ENCODE results near the gene RPS19BP1.
A peak's percentile ranks its signal among the peaks of the same experiment; 100 is the strongest.

Gene RPS19BP1

GRCh38 chr22:39500101-39500500, 32.4 kb downstream of the RPS19BP1 start:
- peaks cover 25% of the 10 kb centered on the region for H3K4me1 Mint-ChIP-seq (ENCODE audit: low read depth)
- no peaks in the 10 kb centered on the region for H3K27me3 Mint-ChIP-seq
- H3K4me3 Mint-ChIP-seq, result no peak overlapping the region
- no peaks in the 10 kb centered on the region for H3K9me3 Mint-ChIP-seq
- peaks cover 23% of the 10 kb centered on the region for H3K36me3 Mint-ChIP-seq (ENCODE audit: low read depth)
- no peak overlapping the region for H3K27ac Mint-ChIP-seq

GRCh38 chr22:39498802-39499201, 33.7 kb downstream of the RPS19BP1 start:
- H3K27ac Mint-ChIP-seq, result no peak overlapping the region
- peaks cover 14% of the 10 kb centered on the region for H3K36me3 Mint-ChIP-seq (ENCODE audit: low read depth)
- no peak overlapping the region for H3K4me3 Mint-ChIP-seq
- no peaks in the 10 kb centered on the region for H3K9me3 Mint-ChIP-seq
- H3K4me1 Mint-ChIP-seq (ENCODE audit: low read depth), result peaks cover 16% of the 10 kb centered on the region
- no peaks in the 10 kb centered on the region for H3K27me3 Mint-ChIP-seq

GRCh38 chr22:39498368-39498767, 34.2 kb downstream of the RPS19BP1 start:
- Mint-ChIP-seq H3K27ac (no peak overlapping the region), H3K9me3 (no peaks in the 10 kb centered on the region), H3K27me3 (no peaks in the 10 kb centered on the region), H3K4me1 (ENCODE audit: low read depth) (peaks cover 11% of the 10 kb centered on the region), H3K4me3 (no peak overlapping the region), H3K36me3 (ENCODE audit: low read depth) (peaks cover 10% of the 10 kb centered on the region)

- H3K27ac Mint-ChIP-seq, result no peak overlapping the region
- peaks cover 8% of the 10 kb centered on the region for H3K4me1 Mint-ChIP-seq (ENCODE audit: low read depth)
- H3K36me3 Mint-ChIP-seq (ENCODE audit: low read depth), result peaks cover 4% of the 10 kb centered on the region
- H3K9me3 Mint-ChIP-seq, result no peaks in the 10 kb centered on the region
- no peaks in the 10 kb centered on the region for H3K27me3 Mint-ChIP-seq
- no peak overlapping the region for H3K4me3 Mint-ChIP-seq
Observed at GRCh38 chr22:39497429-39497828, 35.1 kb downstream of the RPS19BP1 start.

- H3K27ac Mint-ChIP-seq, result no peak overlapping the region
- no peak overlapping the region for H3K4me3 Mint-ChIP-seq
- no peaks in the 10 kb centered on the region for H3K36me3 Mint-ChIP-seq (ENCODE audit: low read depth)
- H3K9me3 Mint-ChIP-seq, result no peaks in the 10 kb centered on the region
- H3K4me1 Mint-ChIP-seq (ENCODE audit: low read depth), result peaks cover 3% of the 10 kb centered on the region
- H3K27me3 Mint-ChIP-seq, result no peaks in the 10 kb centered on the region
Observed at GRCh38 chr22:39496131-39496838, 36.3 kb downstream of the RPS19BP1 start.

- no peak overlapping the region for H3K27ac Mint-ChIP-seq
- H3K4me1 Mint-ChIP-seq (ENCODE audit: low read depth), result peaks cover 9% of the 10 kb centered on the region
- no peaks in the 10 kb centered on the region for H3K27me3 Mint-ChIP-seq
- H3K36me3 Mint-ChIP-seq (ENCODE audit: low read depth), result no peaks in the 10 kb centered on the region
- no peak overlapping the region for H3K4me3 Mint-ChIP-seq
- H3K9me3 Mint-ChIP-seq, result no peaks in the 10 kb centered on the region
Observed at GRCh38 chr22:39494471-39495120, 38.0 kb downstream of the RPS19BP1 start.

- H3K4me1 Mint-ChIP-seq (ENCODE audit: low read depth), result peaks cover 9% of the 10 kb centered on the region
Observed at GRCh38 chr22:39493759-39494158, 38.8 kb downstream of the RPS19BP1 start.

GRCh38 chr22:39492186-39492585, 40.4 kb downstream of the RPS19BP1 start:
- Mint-ChIP-seq H3K4me1 (ENCODE audit: low read depth) (peaks cover 6% of the 10 kb centered on the region), H3K27me3 (no peaks in the 10 kb centered on the region), H3K4me3 (no peak overlapping the region), H3K27ac (no peak overlapping the region), H3K9me3 (no peaks in the 10 kb centered on the region), H3K36me3 (ENCODE audit: low read depth) (no peaks in the 10 kb centered on the region)

More at GRCh38 chr22:39493759-39494158, 38.8 kb downstream of the RPS19BP1 start:
- no peaks in the 10 kb centered on the region for H3K9me3 Mint-ChIP-seq
- H3K27me3 Mint-ChIP-seq, result no peaks in the 10 kb centered on the region
- H3K27ac Mint-ChIP-seq, result no peak overlapping the region
- no peak overlapping the region for H3K4me3 Mint-ChIP-seq
- no peaks in the 10 kb centered on the region for H3K36me3 Mint-ChIP-seq (ENCODE audit: low read depth)

- no peaks in the 10 kb centered on the region for H3K9me3 Mint-ChIP-seq
- H3K27me3 Mint-ChIP-seq, result no peaks in the 10 kb centered on the region
- peaks cover 6% of the 10 kb centered on the region for H3K4me1 Mint-ChIP-seq (ENCODE audit: low read depth)
- no peaks in the 10 kb centered on the region for H3K36me3 Mint-ChIP-seq (ENCODE audit: low read depth)
- no peak overlapping the region for H3K27ac Mint-ChIP-seq
- H3K4me3 Mint-ChIP-seq, result no peak overlapping the region
Observed at GRCh38 chr22:39491696-39492095, 40.9 kb downstream of the RPS19BP1 start.

- Mint-ChIP-seq H3K9me3 (no peaks in the 10 kb centered on the region), H3K4me1 (ENCODE audit: low read depth) (peaks cover 6% of the 10 kb centered on the region), H3K27me3 (no peaks in the 10 kb centered on the region), H3K36me3 (ENCODE audit: low read depth) (no peaks in the 10 kb centered on the region), H3K4me3 (no peak overlapping the region), H3K27ac (no peak overlapping the region)
Observed at GRCh38 chr22:39490966-39491680, 41.4 kb downstream of the RPS19BP1 start.

- peaks cover 6% of the 10 kb centered on the region for H3K4me1 Mint-ChIP-seq (ENCODE audit: low read depth)
- peak overlapping the region; percentile 62 for H3K4me3 Mint-ChIP-seq
- H3K27ac Mint-ChIP-seq, result peak overlapping the region; percentile 66
- H3K27me3 Mint-ChIP-seq, result no peaks in the 10 kb centered on the region
- no peaks in the 10 kb centered on the region for H3K36me3 Mint-ChIP-seq (ENCODE audit: low read depth)
- no peaks in the 10 kb centered on the region for H3K9me3 Mint-ChIP-seq
Observed at GRCh38 chr22:39490135-39490798, 42.3 kb downstream of the RPS19BP1 start.

GRCh38 chr22:39489094-39490068, 43.2 kb downstream of the RPS19BP1 start:
- Mint-ChIP-seq H3K36me3 (ENCODE audit: low read depth) (no peaks in the 10 kb centered on the region), H3K9me3 (no peaks in the 10 kb centered on the region), H3K4me3 (peak overlapping the region; percentile 62), H3K27me3 (no peaks in the 10 kb centered on the region), H3K4me1 (ENCODE audit: low read depth) (peaks cover 6% of the 10 kb centered on the region), H3K27ac (no peak overlapping the region)

- Mint-ChIP-seq H3K4me1 (ENCODE audit: low read depth) (peaks cover 6% of the 10 kb centered on the region), H3K9me3 (no peaks in the 10 kb centered on the region), H3K27me3 (no peaks in the 10 kb centered on the region), H3K27ac (no peak overlapping the region), H3K36me3 (ENCODE audit: low read depth) (no peaks in the 10 kb centered on the region), H3K4me3 (no peak overlapping the region)
Observed at GRCh38 chr22:39488563-39489083, 43.9 kb downstream of the RPS19BP1 start.

Data from stimulated activated naive CD8-positive, alpha-beta T cell treated with anti-CD3 and anti-CD28 coated beads, Interleukin-15, Interleukin-2, amounts not matched to agents 100 ng/mL and 50 ng/mL, for 24 hours (primary cell).